ENCODE results near the gene NCOA7.

DNA sequence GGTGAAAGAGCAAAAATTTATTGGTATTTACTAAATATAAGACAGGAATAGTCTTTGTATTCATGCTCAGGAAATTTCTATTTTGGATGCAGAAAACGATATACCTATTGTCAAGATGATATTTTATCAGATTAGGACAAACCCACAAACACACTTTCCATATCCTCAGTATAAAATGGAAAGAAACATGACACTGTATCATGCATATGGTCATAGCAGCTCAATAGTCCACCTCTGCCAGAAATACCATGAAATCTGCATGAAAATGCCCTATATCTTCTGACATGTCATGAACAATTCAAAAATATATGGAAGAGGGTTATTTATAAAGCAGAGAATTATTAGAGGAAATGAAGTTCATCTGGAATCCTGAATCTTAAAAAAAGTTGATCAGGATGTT, 154.1 kb downstream of the NCOA7 start:
- TF ChIP-seq, protein P1, sequence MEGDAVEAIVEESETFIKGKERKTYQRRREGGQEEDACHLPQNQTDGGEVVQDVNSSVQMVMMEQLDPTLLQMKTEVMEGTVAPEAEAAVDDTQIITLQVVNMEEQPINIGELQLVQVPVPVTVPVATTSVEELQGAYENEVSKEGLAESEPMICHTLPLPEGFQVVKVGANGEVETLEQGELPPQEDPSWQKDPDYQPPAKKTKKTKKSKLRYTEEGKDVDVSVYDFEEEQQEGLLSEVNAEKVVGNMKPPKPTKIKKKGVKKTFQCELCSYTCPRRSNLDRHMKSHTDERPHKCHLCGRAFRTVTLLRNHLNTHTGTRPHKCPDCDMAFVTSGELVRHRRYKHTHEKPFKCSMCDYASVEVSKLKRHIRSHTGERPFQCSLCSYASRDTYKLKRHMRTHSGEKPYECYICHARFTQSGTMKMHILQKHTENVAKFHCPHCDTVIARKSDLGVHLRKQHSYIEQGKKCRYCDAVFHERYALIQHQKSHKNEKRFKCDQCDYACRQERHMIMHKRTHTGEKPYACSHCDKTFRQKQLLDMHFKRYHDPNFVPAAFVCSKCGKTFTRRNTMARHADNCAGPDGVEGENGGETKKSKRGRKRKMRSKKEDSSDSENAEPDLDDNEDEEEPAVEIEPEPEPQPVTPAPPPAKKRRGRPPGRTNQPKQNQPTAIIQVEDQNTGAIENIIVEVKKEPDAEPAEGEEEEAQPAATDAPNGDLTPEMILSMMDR (IDR thresholded peaks at IDR 0.05): no peak
- no peak for TF ChIP-seq EP300 (IDR thresholded peaks at IDR 0.05)
- TF ChIP-seq POLR2A (IDR thresholded peaks at IDR 0.05): no peak
